C4-2B (cell line): ENCODE measurements around the gene MSX1.

ENCODE experiments used
- CTCF ChIP-seq: fragments of 450-650 bp; conservative IDR thresholded peaks from 2 replicates; pipeline ENCODE4 v1.5.1; 2017; ENCODE audit warnings: mild to moderate bottlenecking
- ZFX ChIP-seq: fragments of 450-650 bp; IDR thresholded peaks from 2 replicates; pipeline ENCODE4 v1.6.1; 2017

- TF ChIP-seq CTCF (no peak), ZFX (no peak)
Measured at GRCh38 chr4:4847011-4847410, 12.5 kb upstream of the MSX1 start.
